ENCODE results near the gene TSEN34.
"Not testable (repeated sequence)": the region's sequence is repeated elsewhere in the genome, so short reads cannot be mapped to it uniquely, and the experiment has no call there.

Gene TSEN34

GRCh38 chr19:54219702-54220101, 28.6 kb downstream of the TSEN34 start:
- not testable (repeated sequence) for H3K27me3 ChIP-seq (ENCODE audit: control insufficient read depth, insufficient read depth, low read length); H3K36me3 ChIP-seq (ENCODE audit: control insufficient read depth, insufficient read depth, low read length); H3K9me3 ChIP-seq (ENCODE audit: control insufficient read depth, low read length); H3K4me1 ChIP-seq (ENCODE audit: control insufficient read depth, insufficient read depth, low read length); H3K9ac ChIP-seq (ENCODE audit: low read length); H3K4me3 ChIP-seq (ENCODE audit: low read length)

- H3K4me1 ChIP-seq (ENCODE audit: control insufficient read depth, insufficient read depth, low read length); H3K27me3 ChIP-seq (ENCODE audit: control insufficient read depth, insufficient read depth, low read length); H3K4me3 ChIP-seq (ENCODE audit: low read length); H3K36me3 ChIP-seq (ENCODE audit: control insufficient read depth, insufficient read depth, low read length); H3K9me3 ChIP-seq (ENCODE audit: control insufficient read depth, low read length); H3K9ac ChIP-seq (ENCODE audit: low read length): not testable (repeated sequence)
Observed at GRCh38 chr19:54221947-54222346, 30.8 kb downstream of the TSEN34 start.

- not testable (repeated sequence) for H3K27me3 ChIP-seq (ENCODE audit: control insufficient read depth, insufficient read depth, low read length); H3K4me1 ChIP-seq (ENCODE audit: control insufficient read depth, insufficient read depth, low read length); H3K36me3 ChIP-seq (ENCODE audit: control insufficient read depth, insufficient read depth, low read length); H3K4me3 ChIP-seq (ENCODE audit: low read length); H3K9ac ChIP-seq (ENCODE audit: low read length); H3K9me3 ChIP-seq (ENCODE audit: control insufficient read depth, low read length)
Observed at GRCh38 chr19:54222474-54223276, 31.6 kb downstream of the TSEN34 start, which contains the start of gene LILRB3. TSS of gene LILRB3 (minus strand) at chr19:54223007. CDS start at chr19:54222976, 31 bp downstream.

- not testable (repeated sequence) for H3K27me3 ChIP-seq (ENCODE audit: control insufficient read depth, insufficient read depth, low read length); H3K9ac ChIP-seq (ENCODE audit: low read length); H3K4me3 ChIP-seq (ENCODE audit: low read length); H3K9me3 ChIP-seq (ENCODE audit: control insufficient read depth, low read length); H3K36me3 ChIP-seq (ENCODE audit: control insufficient read depth, insufficient read depth, low read length); H3K4me1 ChIP-seq (ENCODE audit: control insufficient read depth, insufficient read depth, low read length)
Observed at GRCh38 chr19:54223277-54223936, 32.3 kb downstream of the TSEN34 start.

- H3K36me3 ChIP-seq (ENCODE audit: control insufficient read depth, insufficient read depth, low read length); H3K4me3 ChIP-seq (ENCODE audit: low read length); H3K27me3 ChIP-seq (ENCODE audit: control insufficient read depth, insufficient read depth, low read length); H3K9ac ChIP-seq (ENCODE audit: low read length); H3K9me3 ChIP-seq (ENCODE audit: control insufficient read depth, low read length); H3K4me1 ChIP-seq (ENCODE audit: control insufficient read depth, insufficient read depth, low read length): not testable (repeated sequence)
Observed at GRCh38 chr19:54223937-54224281, 32.8 kb downstream of the TSEN34 start.

- H3K9ac ChIP-seq (ENCODE audit: low read length); H3K4me1 ChIP-seq (ENCODE audit: control insufficient read depth, insufficient read depth, low read length); H3K9me3 ChIP-seq (ENCODE audit: control insufficient read depth, low read length); H3K27me3 ChIP-seq (ENCODE audit: control insufficient read depth, insufficient read depth, low read length); H3K4me3 ChIP-seq (ENCODE audit: low read length); H3K36me3 ChIP-seq (ENCODE audit: control insufficient read depth, insufficient read depth, low read length): not testable (repeated sequence)
Observed at GRCh38 chr19:54224619-54225018, 33.5 kb downstream of the TSEN34 start.

GRCh38 chr19:54229146-54229545, 38.0 kb downstream of the TSEN34 start:
- no peaks in the 10 kb centered on the region for H3K27me3 ChIP-seq (ENCODE audit: control insufficient read depth, insufficient read depth, low read length)
- no peak overlapping the region for H3K9ac ChIP-seq (ENCODE audit: low read length)
- no peaks in the 10 kb centered on the region for H3K36me3 ChIP-seq (ENCODE audit: control insufficient read depth, insufficient read depth, low read length)
- H3K4me3 ChIP-seq (ENCODE audit: low read length) = no peak overlapping the region
- no peaks in the 10 kb centered on the region for H3K9me3 ChIP-seq (ENCODE audit: control insufficient read depth, low read length)
- H3K4me1 ChIP-seq (ENCODE audit: control insufficient read depth, insufficient read depth, low read length) = no peaks in the 10 kb centered on the region

- Histone ChIP-seq H3K9ac (ENCODE audit: low read length) (no peak overlapping the region), H3K4me1 (ENCODE audit: control insufficient read depth, insufficient read depth, low read length) (no peaks in the 10 kb centered on the region), H3K27me3 (ENCODE audit: control insufficient read depth, insufficient read depth, low read length) (no peaks in the 10 kb centered on the region), H3K9me3 (ENCODE audit: control insufficient read depth, low read length) (no peaks in the 10 kb centered on the region), H3K4me3 (ENCODE audit: low read length) (no peak overlapping the region), H3K36me3 (ENCODE audit: control insufficient read depth, insufficient read depth, low read length) (no peaks in the 10 kb centered on the region)
Observed at GRCh38 chr19:54230031-54230430, 38.9 kb downstream of the TSEN34 start.

GRCh38 chr19:54231077-54231931, 40.2 kb downstream of the TSEN34 start:
- Histone ChIP-seq H3K36me3 (ENCODE audit: control insufficient read depth, insufficient read depth, low read length) (no peaks in the 10 kb centered on the region), H3K27me3 (ENCODE audit: control insufficient read depth, insufficient read depth, low read length) (no peaks in the 10 kb centered on the region), H3K9me3 (ENCODE audit: control insufficient read depth, low read length) (no peaks in the 10 kb centered on the region), H3K4me3 (ENCODE audit: low read length) (no peak overlapping the region), H3K4me1 (ENCODE audit: control insufficient read depth, insufficient read depth, low read length) (no peaks in the 10 kb centered on the region), H3K9ac (ENCODE audit: low read length) (no peak overlapping the region)

GRCh38 chr19:54233941-54234340, 42.8 kb downstream of the TSEN34 start:
- H3K4me1 ChIP-seq (ENCODE audit: control insufficient read depth, insufficient read depth, low read length) = no peaks in the 10 kb centered on the region
- no peak overlapping the region for H3K9ac ChIP-seq (ENCODE audit: low read length)
- peaks cover 1% of the 10 kb centered on the region for H3K27me3 ChIP-seq (ENCODE audit: control insufficient read depth, insufficient read depth, low read length)
- no peak overlapping the region for H3K4me3 ChIP-seq (ENCODE audit: low read length)
- H3K9me3 ChIP-seq (ENCODE audit: control insufficient read depth, low read length) = no peaks in the 10 kb centered on the region
- H3K36me3 ChIP-seq (ENCODE audit: control insufficient read depth, insufficient read depth, low read length) = no peaks in the 10 kb centered on the region

GRCh38 chr19:54239491-54240371, 48.6 kb downstream of the TSEN34 start:
- not testable (repeated sequence) for H3K36me3 ChIP-seq (ENCODE audit: control insufficient read depth, insufficient read depth, low read length); H3K4me1 ChIP-seq (ENCODE audit: control insufficient read depth, insufficient read depth, low read length); H3K27me3 ChIP-seq (ENCODE audit: control insufficient read depth, insufficient read depth, low read length); H3K9ac ChIP-seq (ENCODE audit: low read length); H3K9me3 ChIP-seq (ENCODE audit: control insufficient read depth, low read length); H3K4me3 ChIP-seq (ENCODE audit: low read length)
